AG04450 (cell line): ENCODE results near the gene ALG14. TPM values are rescaled to one million over a fixed set of nuclear protein-coding genes. Genes with fewer than 3 reads are reported as not detected.

Source experiments
- CTCF ChIA-PET: fragments of 300-600, 350-600 bp; formaldehyde crosslinking; extraction: SDS; loops from one replicate; lab custom pipeline; 2022; ENCODE audit warnings: antibody characterized with exemption, inconsistent platforms; lab: Charles Lee
- POLR2A ChIA-PET: fragments of 350-600 bp; formaldehyde crosslinking; extraction: SDS; loops from one replicate; lab custom pipeline; 2021; ENCODE audit warnings: antibody characterized with exemption, inconsistent platforms; lab: Yijun Ruan, JAX
- DNase-seq: peaks from one replicate; pipeline ENCODE4 v3.0.0-alpha.2; 2011; ENCODE audit warnings: low read depth, low spot score
- H3K27ac ChIP-seq: one replicate; pipeline ENCODE4 v1.5.1; 2012; ENCODE audit warnings: low read depth, low read length, control low read depth
- H3K27me3 ChIP-seq: one replicate; pipeline ENCODE4 v1.6.0; 2012; ENCODE audit warnings: low read length; ENCODE audit not compliant: control insufficient read depth, insufficient read depth
- H3K4me3 ChIP-seq: 2 replicates; pipeline ENCODE4 v1.5.1; 2011; ENCODE audit warnings: mild to moderate bottlenecking, low read depth, low read length, control low read depth
- H3K9me3 ChIP-seq: 2 replicates; pipeline ENCODE4 v1.5.1; 2012; ENCODE audit warnings: low read length; ENCODE audit not compliant: control insufficient read depth, insufficient read depth
- polyA plus RNA-seq: library from polyadenylated mRNA; depleted of rRNA; stranded (reverse); fragments of >200 nt; gene quantifications from 2 replicates; pipeline ENCODE4 v1.2.3, GENCODE V29; 2011
- TF ChIP-seq, protein P1 (sequence below): IDR thresholded peaks from 2 replicates; pipeline ENCODE4 v1.5.1; 2011; ENCODE audit warnings: low read depth, low read length, control low read depth, inconsistent platforms

ALG14 gene
- polyA plus RNA-seq, 1 experiment, result 3.1 TPM

DNA sequence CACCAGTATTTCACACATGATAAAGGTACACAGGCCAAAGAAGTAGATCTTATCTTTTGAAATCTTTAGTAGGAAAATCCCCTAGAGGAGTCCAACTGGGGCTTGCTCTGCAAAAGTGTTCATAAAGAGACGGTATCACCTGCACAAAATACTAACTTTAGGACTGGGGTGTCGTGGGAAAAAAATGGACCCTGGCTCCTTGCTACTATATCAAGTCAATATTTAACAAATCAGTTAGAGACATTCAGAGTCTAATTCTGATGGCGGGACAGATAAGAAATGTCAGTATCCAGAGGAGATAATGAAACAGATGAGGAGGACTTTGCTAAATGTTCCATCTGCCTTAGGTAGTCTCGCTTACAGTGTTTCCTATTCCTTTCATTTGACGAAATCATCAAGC, 120.2 kb downstream of the ALG14 start:
- TF ChIP-seq, protein P1, sequence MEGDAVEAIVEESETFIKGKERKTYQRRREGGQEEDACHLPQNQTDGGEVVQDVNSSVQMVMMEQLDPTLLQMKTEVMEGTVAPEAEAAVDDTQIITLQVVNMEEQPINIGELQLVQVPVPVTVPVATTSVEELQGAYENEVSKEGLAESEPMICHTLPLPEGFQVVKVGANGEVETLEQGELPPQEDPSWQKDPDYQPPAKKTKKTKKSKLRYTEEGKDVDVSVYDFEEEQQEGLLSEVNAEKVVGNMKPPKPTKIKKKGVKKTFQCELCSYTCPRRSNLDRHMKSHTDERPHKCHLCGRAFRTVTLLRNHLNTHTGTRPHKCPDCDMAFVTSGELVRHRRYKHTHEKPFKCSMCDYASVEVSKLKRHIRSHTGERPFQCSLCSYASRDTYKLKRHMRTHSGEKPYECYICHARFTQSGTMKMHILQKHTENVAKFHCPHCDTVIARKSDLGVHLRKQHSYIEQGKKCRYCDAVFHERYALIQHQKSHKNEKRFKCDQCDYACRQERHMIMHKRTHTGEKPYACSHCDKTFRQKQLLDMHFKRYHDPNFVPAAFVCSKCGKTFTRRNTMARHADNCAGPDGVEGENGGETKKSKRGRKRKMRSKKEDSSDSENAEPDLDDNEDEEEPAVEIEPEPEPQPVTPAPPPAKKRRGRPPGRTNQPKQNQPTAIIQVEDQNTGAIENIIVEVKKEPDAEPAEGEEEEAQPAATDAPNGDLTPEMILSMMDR, result no peak
- Histone ChIP-seq H3K4me3 (no peak overlapping the region), H3K9me3 (no peaks in the 10 kb centered on the region; the same call in 1 of the 2 replicates), H3K27me3 (no peaks in the 10 kb centered on the region), H3K27ac (no peak overlapping the region)
- POLR2A ChIA-PET, result no interaction called here
- CTCF ChIA-PET, result interaction anchor here (2.0 kb wide), 1 partner anchor 91 kb away, joined by 5 read pairs; no protein-coding TSS in a partner anchor
- DNase-seq, result no peak

DNA sequence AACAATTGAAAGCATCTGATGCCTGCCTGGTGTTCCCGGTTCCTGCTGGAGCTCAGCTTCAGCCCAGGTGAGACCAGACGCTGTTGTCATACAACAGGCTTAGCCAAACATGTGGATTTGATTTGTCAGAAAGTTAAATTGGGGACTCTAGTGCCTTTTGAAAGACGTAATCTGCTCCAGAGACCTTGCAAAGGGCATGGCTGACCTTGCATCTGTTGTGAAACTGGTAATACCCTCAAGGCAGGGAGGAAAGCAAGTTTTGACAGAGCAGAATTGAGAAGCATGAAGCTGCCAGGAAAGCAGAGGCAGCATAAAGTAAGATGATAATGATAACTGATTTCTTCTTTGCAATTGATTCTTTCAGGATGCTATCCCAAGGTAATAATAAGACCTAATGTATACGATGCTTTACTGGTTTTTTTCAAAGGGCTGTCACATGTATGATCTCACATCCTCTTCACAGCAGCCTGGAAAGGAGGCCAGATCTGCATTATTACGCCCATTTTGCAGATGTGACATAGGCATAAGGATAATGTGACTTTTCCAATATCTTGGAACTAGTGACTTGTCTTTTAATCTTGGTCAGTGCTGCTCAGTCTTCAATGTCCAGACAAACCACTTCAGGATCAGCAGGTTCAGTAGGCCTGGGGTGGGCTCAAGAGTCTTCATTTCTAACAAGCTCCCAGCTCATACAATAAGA, 121.1 kb downstream of the ALG14 start:
- CTCF ChIA-PET, result no interaction called here
- Histone ChIP-seq H3K27me3 (no peaks in the 10 kb centered on the region), H3K9me3 (no peaks in the 10 kb centered on the region; the same call in 1 of the 2 replicates), H3K4me3 (no peak overlapping the region), H3K27ac (no peak overlapping the region)
- DNase-seq, result no peak
- TF ChIP-seq, protein P1, result no peak
- POLR2A ChIA-PET, result no interaction called here

- Histone ChIP-seq H3K27ac (no peak overlapping the region), H3K27me3 (no peaks in the 10 kb centered on the region), H3K4me3 (no peak overlapping the region), H3K9me3 (no peaks in the 10 kb centered on the region; the same call in 1 of the 2 replicates)
- TF ChIP-seq, protein P1, result no peak
- CTCF ChIA-PET, result no interaction called here
- no peak for DNase-seq
- POLR2A ChIA-PET, result no interaction called here
Observed at GRCh38 chr1:94951046-94951445, 121.7 kb downstream of the ALG14 start.

- TF ChIP-seq, protein P1, result no peak
- ChIA-PET POLR2A (interaction anchor here (0.6 kb wide), 1 partner anchor 24 kb away, joined by 7 read pairs; no protein-coding TSS in a partner anchor), CTCF (no interaction called here)
- H3K4me3 ChIP-seq, result no peak overlapping the region
- H3K27me3 ChIP-seq, result no peaks in the 10 kb centered on the region
- H3K27ac ChIP-seq, result no peak overlapping the region
- DNase-seq, result no peak
- H3K9me3 ChIP-seq, result no peaks in the 10 kb centered on the region; the same call in 1 of the 2 replicates
Observed at GRCh38 chr1:94949681-94950661, 122.8 kb downstream of the ALG14 start.
